A549 (cell line): ENCODE measurements around the gene PPIP5K1. TPM values are rescaled to one million over a fixed set of nuclear protein-coding genes. Genes with fewer than 3 reads are reported as not detected.
"Not testable (repeated sequence)": the region's sequence is repeated elsewhere in the genome, so short reads cannot be mapped to it uniquely, and the experiment has no call there.

Experiments used
- ATAC-seq, 2 experiments: fragments of 200-7000 bp in 1 of 2; fragments of >200 bp in 1 of 2; cut with Nextera tagmentation in 1 of 2; cut with Tn5 transposase in 1 of 2; 3 replicates each; pipeline versions ENCODE4 v1.8.0 to v1.9.1; 2018 to 2020; ENCODE audit warnings: mild to moderate bottlenecking in 1 of 2, moderate library complexity in 1 of 2
- CTCF ChIA-PET: fragments of 300-600 bp; sonication (Branson Sonifier 250); formaldehyde crosslinking; extraction: SDS; loops from one replicate; lab custom pipeline; 2021; ENCODE audit warnings: antibody characterized with exemption, inconsistent platforms; lab: Yijun Ruan, JAX
- POLR2A ChIA-PET: fragments of 350-600 bp; formaldehyde crosslinking; extraction: SDS; loops from one replicate; lab custom pipeline; 2021; ENCODE audit warnings: antibody characterized with exemption, inconsistent platforms; lab: Yijun Ruan, JAX
- DNase-seq, 2 experiments: peaks; one replicate each; pipeline versions ENCODE4 v3.0.0 to v3.0.0-alpha.2; 2011 to 2016; ENCODE audit warnings: low read depth in 1 of 2, low spot score in 1 of 2
- FAIRE-seq: peaks from 2 replicates; lab custom pipeline; 2011; peaks lifted over from hg19 to GRCh38; lab: Jason Lieb, UNC
- H3K27ac ChIP-seq, 2 experiments: fragments of >200 bp; sonication (Bioruptor Twin); formaldehyde crosslinking; 3 replicates each; pipeline ENCODE4 v1.5.1; 2016 to 2017
- H3K4me1 ChIP-seq: fragments of >200 bp; sonication (Bioruptor Twin); formaldehyde crosslinking; 3 replicates; pipeline ENCODE4 v1.6.1; 2016
- H3K4me2 ChIP-seq: fragments of >200 bp; sonication (Bioruptor Twin); formaldehyde crosslinking; 3 replicates; pipeline ENCODE4 v1.6.1; 2016
- H3K4me3 ChIP-seq: fragments of >200 bp; sonication (Bioruptor Twin); formaldehyde crosslinking; 3 replicates; pipeline ENCODE4 v1.5.1; 2016
- H3K9me3 ChIP-seq: fragments of >200 bp; sonication (Bioruptor Twin); formaldehyde crosslinking; 3 replicates; pipeline ENCODE4 v1.6.1; 2016
- CBX8 ChIP-seq: fragments of 200-600 bp; sonication (generic); IDR thresholded peaks from 2 replicates; pipeline ENCODE4 v1.6.1; 2016
- CEBPB ChIP-seq, 2 experiments: fragments of >200 bp in 1 of 2; sonication (Bioruptor Twin) in 1 of 2; formaldehyde crosslinking in 1 of 2; IDR thresholded peaks; 2 replicates each; pipeline ENCODE4 v1.6.1; 2012 to 2016
- E2F6 ChIP-seq: IDR thresholded peaks from 2 replicates; pipeline ENCODE4 v1.6.1; 2012; ENCODE audit warnings: low read depth, borderline replicate concordance
- EHF ChIP-seq: fragments of 250-450 bp; sonication (Bioruptor Pico); IDR thresholded peaks from 2 replicates; pipeline ENCODE4 v1.5.0; 2020; ENCODE audit warnings: mild to moderate bottlenecking
- EHMT2 ChIP-seq: fragments of 200-600 bp; sonication (generic); IDR thresholded peaks from 2 replicates; pipeline ENCODE4 v1.6.1; 2016; ENCODE audit warnings: antibody characterized with exemption, low read depth, mild to moderate bottlenecking, moderate library complexity
- FOXS1 ChIP-seq: fragments of 250-450 bp; sonication (Bioruptor Pico); IDR thresholded peaks from 2 replicates; pipeline ENCODE4 v1.5.0; 2020; ENCODE audit warnings: mild to moderate bottlenecking, moderate library complexity
- HDAC2 ChIP-seq: fragments of 200-600 bp; sonication (generic); IDR thresholded peaks from 2 replicates; pipeline ENCODE4 v1.6.1; 2016
- HEYL ChIP-seq: fragments of 250-450 bp; sonication (Bioruptor Pico); IDR thresholded peaks from 2 replicates; pipeline ENCODE4 v1.8.0; 2021; ENCODE audit warnings: mild to moderate bottlenecking, moderate library complexity
- HOXA7 ChIP-seq: fragments of 250-450 bp; sonication (Bioruptor Pico); IDR thresholded peaks from 2 replicates; pipeline ENCODE4 v1.5.0; 2020; ENCODE audit warnings: mild to moderate bottlenecking, moderate library complexity
- HOXB13 ChIP-seq: fragments of 250-450 bp; sonication (Bioruptor Pico); IDR thresholded peaks from 2 replicates; pipeline ENCODE4 v1.5.0; 2020; ENCODE audit warnings: low read depth, mild to moderate bottlenecking, moderate library complexity
- HOXB5 ChIP-seq: fragments of 250-450 bp; sonication (Bioruptor Pico); IDR thresholded peaks from 2 replicates; pipeline ENCODE4 v1.5.0; 2020; ENCODE audit warnings: mild to moderate bottlenecking, moderate library complexity
- JUN ChIP-seq, 2 experiments: fragments of >200 bp; sonication (Bioruptor Twin); formaldehyde crosslinking; IDR thresholded peaks; 2 replicates in 1 of 2; 3 replicates in 1 of 2; pipeline ENCODE4 v1.6.1; 2016 to 2017
- KDM1A ChIP-seq: fragments of 200-600 bp; sonication (generic); IDR thresholded peaks from 2 replicates; pipeline ENCODE4 v1.6.1; 2016; ENCODE audit warnings: low read depth, mild to moderate bottlenecking
- MAZ ChIP-seq: fragments of 150-350 bp; IDR thresholded peaks from 2 replicates; pipeline ENCODE4 v1.6.1; 2014; ENCODE audit warnings: antibody characterized with exemption, low read depth, low read length, borderline replicate concordance
- MYC ChIP-seq: IDR thresholded peaks from 2 replicates; pipeline ENCODE4 v1.6.1; 2012; ENCODE audit warnings: mild to moderate bottlenecking, inconsistent platforms, low read length, improper control_type of control experiment, borderline replicate concordance
- NR3C1 ChIP-seq: fragments of >200 bp; sonication (Bioruptor Twin); formaldehyde crosslinking; IDR thresholded peaks from 3 replicates; pipeline ENCODE4 v1.6.1; 2017
- PHF8 ChIP-seq: fragments of 200-600 bp; sonication (generic); IDR thresholded peaks from 2 replicates; pipeline ENCODE4 v1.6.1; 2016; ENCODE audit warnings: low read depth, mild to moderate bottlenecking, antibody characterized with exemption, moderate library complexity, borderline replicate concordance
- RAD21 ChIP-seq, 2 experiments: fragments of >200 bp in 1 of 2; sonication (Bioruptor Twin) in 1 of 2; formaldehyde crosslinking in 1 of 2; IDR thresholded peaks in 1 of 2; conservative IDR thresholded peaks in 1 of 2; 2 replicates in 1 of 2; 3 replicates in 1 of 2; pipeline ENCODE4 v1.6.1; 2012 to 2018; ENCODE audit warnings: inconsistent platforms in 1 of 2
- RARB ChIP-seq: fragments of 250-450 bp; sonication (Bioruptor Pico); IDR thresholded peaks from 2 replicates; pipeline ENCODE4 v1.8.0; 2021; ENCODE audit warnings: mild to moderate bottlenecking, moderate library complexity
- REST ChIP-seq: fragments of 200-600 bp; sonication (generic); IDR thresholded peaks from 2 replicates; pipeline ENCODE4 v1.6.1; 2016; ENCODE audit warnings: antibody characterized with exemption, mild to moderate bottlenecking, moderate library complexity
- TP53 ChIP-seq: fragments of 250-450 bp; sonication (Bioruptor Pico); IDR thresholded peaks from 2 replicates; pipeline ENCODE4 v1.5.0; 2021; ENCODE audit warnings: mild to moderate bottlenecking, moderate library complexity
- USF2 ChIP-seq: fragments of 450-650 bp; IDR thresholded peaks from 2 replicates; pipeline ENCODE4 v1.6.1; 2014; ENCODE audit warnings: antibody characterized with exemption
- ZC3H11A ChIP-seq: fragments of 450-650 bp; IDR thresholded peaks from 2 replicates; pipeline ENCODE4 v1.6.1; 2014; ENCODE audit warnings: antibody characterized with exemption, mild to moderate bottlenecking
- WGBS: methylation state at CpG from one replicate; pipeline ENCODE4 v1.1.6; 2017; ENCODE audit errors: missing lambda C conversion rate; 5-methylcytosine and 5-hydroxymethylcytosine counted together
- polyA plus RNA-seq, 4 experiments: library from polyadenylated mRNA; depleted of rRNA in 3 of 4; stranded (reverse); fragments of >200 nt; fragmentation: RNase III in 1 of 4; extraction: RNeasy Plus Mini Kit Qiagen cat#74134 plus additional on column Dnase treatment in 1 of 4; gene quantifications; 2 replicates in 3 of 4; 3 replicates in 1 of 4; pipeline ENCODE4 v1.2.3, GENCODE V29; 2011 to 2017

Gene PPIP5K1
- polyA plus RNA-seq, 2 of the 4 experiments (the other 2 are of a cell fraction), result 9.3 to 19.2 TPM

GRCh38 chr15:43538091-43538490 is 51.9 kb downstream of the PPIP5K1 start:
- no peak for ATAC-seq
- POLR2A ChIA-PET, result no interaction called here
- no peaks in the 10 kb centered on the region for H3K4me1 ChIP-seq
- TF ChIP-seq ZC3H11A, result no peak
- no peak for TF ChIP-seq E2F6
- TF ChIP-seq, all 56 proteins: peak for 0
- Histone ChIP-seq H3K9me3 (no peaks in the 10 kb centered on the region), H3K4me3 (no peak overlapping the region), H3K27ac (no peak overlapping the region), H3K4me2 (no peak overlapping the region)
- FAIRE-seq (no peak), DNase-seq (no peak)
- CTCF ChIA-PET, result no interaction called here
- 82% methylated on average over 2 of the region's 2 CpGs for WGBS

- Histone ChIP-seq H3K4me1 (no peaks in the 10 kb centered on the region), H3K27ac (no peak overlapping the region), H3K9me3 (no peaks in the 10 kb centered on the region), H3K4me2 (no peak overlapping the region), H3K4me3 (no peak overlapping the region)
- CTCF ChIA-PET, result interaction anchor here (1.5 kb wide), 1 partner anchor 13 kb away, joined by 3 read pairs; no protein-coding TSS in a partner anchor
- POLR2A ChIA-PET, result no interaction called here
- TF ChIP-seq KDM1A, result no peak
- no peak for TF ChIP-seq RARB (CRISPR knock-in tag)
- TF ChIP-seq FOXS1, result no peak
- TF ChIP-seq JUN (IDR thresholded peaks at IDR 0.05), result no peak
- TF ChIP-seq MAZ, result no peak
- TF ChIP-seq HEYL, result no peak
- TF ChIP-seq PHF8, result no peak
- no peak for TF ChIP-seq HDAC2
- TF ChIP-seq USF2, result no peak
- TF ChIP-seq ZC3H11A, result no peak
- no peak for TF ChIP-seq EHMT2
- TF ChIP-seq CBX8, result no peak
- no peak for TF ChIP-seq HOXA7
- WGBS, result 94% methylated on average over 2 of the region's 3 CpGs
- no peak for DNase-seq
- no peak for FAIRE-seq
- ATAC-seq, result no peak
Observed at GRCh38 chr15:43534897-43535296, 55.1 kb downstream of the PPIP5K1 start.

GRCh38 chr15:43532826-43533225 is 57.2 kb downstream of the PPIP5K1 start:
- H3K9me3 ChIP-seq, H3K4me1 ChIP-seq, H3K4me2 ChIP-seq, H3K27ac ChIP-seq, FAIRE-seq, H3K4me3 ChIP-seq, ATAC-seq, POLR2A ChIA-PET, DNase-seq: not testable (repeated sequence)
- 43% methylated on average over 5 of the region's 5 CpGs for WGBS
- CTCF ChIA-PET, result interaction anchor here (0.7 to 1.6 kb wide), 2 partner anchors 19 to 1395 kb away, joined by 3 read pairs; no protein-coding TSS in a partner anchor

GRCh38 chr15:43531018-43531670 is 58.9 kb downstream of the PPIP5K1 start:
- H3K4me2 ChIP-seq, result no peak overlapping the region
- DNase-seq, result no peak
- 43% methylated on average over 7 of the region's 7 CpGs for WGBS
- TF ChIP-seq MYC (no peak), EHF (no peak), REST (no peak), HOXB5 (CRISPR knock-in tag) (no peak), CBX8 (no peak), HOXB13 (CRISPR knock-in tag) (no peak), CEBPB (IDR thresholded peaks at IDR 0.05) (no peak), RAD21 (conservative IDR thresholded peaks at IDR 0.05 in 1 of 2, IDR thresholded peaks at IDR 0.05 in 1 of 2) (no peak), NR3C1 (no peak), ZC3H11A (no peak), TP53 (CRISPR knock-in tag) (no peak)
- TF ChIP-seq, all 56 proteins: peak for 0
- H3K4me3 ChIP-seq, result no peak overlapping the region
- ChIA-PET CTCF (interaction anchor here (1.1 to 2.8 kb wide), 2 partner anchors 15 to 20 kb away, joined by 3 to 7 read pairs; no protein-coding TSS in a partner anchor), POLR2A (no interaction called here)
- no peaks in the 10 kb centered on the region for H3K4me1 ChIP-seq
- no peak for FAIRE-seq
- no peak overlapping the region for H3K27ac ChIP-seq
- H3K9me3 ChIP-seq, result no peaks in the 10 kb centered on the region
- no peak; a peak in 1 of 6 replicates for ATAC-seq
